ENCODE data around the gene LRRC15. TPM values are rescaled to one million over a fixed set of nuclear protein-coding genes. Genes with fewer than 3 reads are reported as not detected.
A peak's percentile ranks its signal among the peaks of the same experiment; 100 is the strongest.

The LRRC15 gene
- total and polyA plus RNA-seq, 3 experiments from 2014 or later, result not detected

DNA sequence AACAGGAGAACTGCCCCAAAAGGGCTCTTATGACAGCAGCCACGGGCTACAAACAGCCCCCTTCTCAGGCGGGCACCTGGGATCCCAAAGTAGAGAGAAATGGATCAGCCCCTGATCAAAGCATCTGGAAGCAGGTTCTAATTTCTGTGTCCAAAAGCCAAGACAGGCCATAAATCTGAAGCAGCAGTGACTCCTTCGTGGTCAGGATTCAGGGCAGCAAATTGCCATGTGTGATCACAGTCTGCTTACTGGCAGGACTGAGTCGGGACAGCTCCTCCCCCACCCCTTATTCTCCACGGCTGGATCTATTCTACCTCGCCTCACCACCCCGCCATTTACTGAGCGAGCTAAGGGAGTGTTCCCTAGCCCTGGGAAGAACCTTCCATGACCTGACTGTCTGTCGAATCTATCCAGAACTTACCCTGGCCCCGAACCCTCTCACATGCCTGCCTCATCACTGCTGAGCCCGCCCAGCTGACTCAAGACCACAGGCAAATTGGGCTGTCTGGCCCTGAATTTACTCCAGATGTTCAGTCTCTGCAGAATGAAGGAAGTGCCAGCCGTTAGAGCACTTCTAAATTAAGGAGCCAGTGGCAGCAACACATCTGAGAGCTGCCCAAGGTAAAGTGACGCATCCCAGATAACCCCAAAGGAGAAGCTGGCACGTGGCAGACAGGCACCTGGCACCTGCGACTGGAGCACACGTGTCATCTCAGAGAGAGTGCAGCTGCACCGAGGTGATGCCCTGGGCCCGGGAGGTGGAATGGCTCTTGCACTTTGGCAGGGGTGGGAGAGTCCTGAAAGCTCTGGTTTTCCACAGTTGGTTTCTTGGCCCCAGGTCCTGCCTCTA is 1.3 kb downstream of the LRRC15 start:
- Histone ChIP-seq H3K9me3 (ENCODE audit: low read length) (no peaks in the 10 kb centered on the region), H3K27me3 (ENCODE audit: insufficient read depth, low read length, poor library complexity, severe bottlenecking) (peaks cover 5% of the 10 kb centered on the region), H3K4me3 (ENCODE audit: low read length) (no peak overlapping the region), H3K4me1 (ENCODE audit: insufficient read depth, low read length) (no peaks in the 10 kb centered on the region), H3K36me3 (ENCODE audit: insufficient read depth, low read length) (no peaks in the 10 kb centered on the region), H3K27ac (ENCODE audit: low read depth, low read length) (no peak overlapping the region)
- ChIA-PET CTCF (interaction anchor here (1.7 kb wide), 1 partner anchor 35 kb away, joined by 5 read pairs; no protein-coding TSS in a partner anchor), POLR2A (no interaction called here)
- H3K36me3 Mint-ChIP-seq, result no peaks in the 10 kb centered on the region
- H3K9me3 Mint-ChIP-seq, result no peaks in the 10 kb centered on the region
- H3K4me1 Mint-ChIP-seq, result no peaks in the 10 kb centered on the region
- peaks cover 19 to 51% of the 10 kb centered on the region in 2 donors for H3K27me3 Mint-ChIP-seq
- DNase-seq, result peak in 1 of 5 donors; percentile 25
- H3K27ac Mint-ChIP-seq, result no peak overlapping the region
- H3K4me3 Mint-ChIP-seq, result no peak overlapping the region

DNA sequence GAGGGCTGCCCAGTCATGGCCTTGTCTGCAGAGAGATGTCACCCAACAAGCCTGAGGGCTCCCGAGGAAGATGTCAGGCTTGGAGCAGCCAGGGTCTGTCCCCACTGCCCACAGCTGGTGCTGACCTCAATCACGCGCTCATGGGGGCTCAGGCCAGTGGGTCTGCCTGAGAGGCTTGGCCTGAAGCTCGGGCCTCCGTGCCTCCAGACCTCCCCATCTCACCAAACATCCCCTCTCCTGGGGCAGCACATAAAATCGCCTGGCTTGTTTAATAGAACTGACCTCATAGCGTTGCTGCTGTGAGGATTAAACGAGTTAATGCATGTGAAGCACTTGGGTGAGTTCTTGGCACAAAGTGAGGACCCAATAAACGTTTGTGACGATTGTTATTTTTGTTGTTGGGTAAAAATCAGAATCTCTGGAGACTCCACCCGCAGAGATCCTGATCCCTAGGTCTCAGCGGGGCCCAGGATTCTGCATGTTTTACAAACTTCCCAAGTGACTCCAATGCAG is 3.5 kb downstream of the LRRC15 start:
- Histone ChIP-seq H3K4me1 (ENCODE audit: insufficient read depth, low read length) (no peaks in the 10 kb centered on the region), H3K9me3 (ENCODE audit: low read length) (no peaks in the 10 kb centered on the region), H3K36me3 (ENCODE audit: insufficient read depth, low read length) (no peaks in the 10 kb centered on the region), H3K27me3 (ENCODE audit: insufficient read depth, low read length, poor library complexity, severe bottlenecking) (peaks cover 5% of the 10 kb centered on the region), H3K27ac (ENCODE audit: low read depth, low read length) (no peak overlapping the region), H3K4me3 (ENCODE audit: low read length) (no peak overlapping the region)
- Mint-ChIP-seq H3K9me3 (no peaks in the 10 kb centered on the region), H3K4me3 (no peak overlapping the region), H3K27me3 (peaks cover 21 to 49% of the 10 kb centered on the region in 2 donors), H3K36me3 (no peaks in the 10 kb centered on the region), H3K27ac (no peak overlapping the region), H3K4me1 (no peaks in the 10 kb centered on the region)
- POLR2A ChIA-PET, result no interaction called here
- CTCF ChIA-PET, result no interaction called here
- DNase-seq, result no peak

DNA sequence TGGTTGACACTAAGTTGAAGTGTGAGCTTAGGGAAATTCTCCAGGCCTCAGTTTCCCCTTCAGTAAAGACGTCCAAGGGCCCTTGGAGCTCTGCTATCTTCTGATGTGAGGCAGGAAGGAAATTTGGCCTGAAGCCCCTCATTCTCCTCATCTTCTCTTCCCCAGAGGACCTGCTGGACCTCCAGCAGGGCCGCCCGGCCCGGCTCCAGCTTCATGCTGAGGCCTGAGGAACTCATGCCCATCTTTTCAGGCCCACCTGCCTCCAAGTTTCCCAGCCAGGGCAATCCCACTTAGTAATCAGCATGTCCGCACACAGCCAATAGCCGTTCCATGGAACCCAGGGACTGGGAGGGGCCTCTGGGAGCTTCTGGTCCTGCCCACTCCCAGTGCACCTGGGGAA is 4.0 kb downstream of the LRRC15 start:
- Mint-ChIP-seq H3K27ac (no peak overlapping the region), H3K9me3 (no peaks in the 10 kb centered on the region), H3K27me3 (peaks cover 17 to 45% of the 10 kb centered on the region in 2 donors), H3K4me1 (no peaks in the 10 kb centered on the region), H3K4me3 (no peak overlapping the region), H3K36me3 (no peaks in the 10 kb centered on the region)
- POLR2A ChIA-PET, result no interaction called here
- H3K9me3 ChIP-seq (ENCODE audit: low read length), result no peaks in the 10 kb centered on the region
- peaks cover 5% of the 10 kb centered on the region for H3K27me3 ChIP-seq (ENCODE audit: insufficient read depth, low read length, poor library complexity, severe bottlenecking)
- H3K36me3 ChIP-seq (ENCODE audit: insufficient read depth, low read length), result no peaks in the 10 kb centered on the region
- DNase-seq, result no peak
- CTCF ChIA-PET, result no interaction called here
- H3K27ac ChIP-seq (ENCODE audit: low read depth, low read length), result no peak overlapping the region
- no peaks in the 10 kb centered on the region for H3K4me1 ChIP-seq (ENCODE audit: insufficient read depth, low read length)
- H3K4me3 ChIP-seq (ENCODE audit: low read length), result no peak overlapping the region

DNA sequence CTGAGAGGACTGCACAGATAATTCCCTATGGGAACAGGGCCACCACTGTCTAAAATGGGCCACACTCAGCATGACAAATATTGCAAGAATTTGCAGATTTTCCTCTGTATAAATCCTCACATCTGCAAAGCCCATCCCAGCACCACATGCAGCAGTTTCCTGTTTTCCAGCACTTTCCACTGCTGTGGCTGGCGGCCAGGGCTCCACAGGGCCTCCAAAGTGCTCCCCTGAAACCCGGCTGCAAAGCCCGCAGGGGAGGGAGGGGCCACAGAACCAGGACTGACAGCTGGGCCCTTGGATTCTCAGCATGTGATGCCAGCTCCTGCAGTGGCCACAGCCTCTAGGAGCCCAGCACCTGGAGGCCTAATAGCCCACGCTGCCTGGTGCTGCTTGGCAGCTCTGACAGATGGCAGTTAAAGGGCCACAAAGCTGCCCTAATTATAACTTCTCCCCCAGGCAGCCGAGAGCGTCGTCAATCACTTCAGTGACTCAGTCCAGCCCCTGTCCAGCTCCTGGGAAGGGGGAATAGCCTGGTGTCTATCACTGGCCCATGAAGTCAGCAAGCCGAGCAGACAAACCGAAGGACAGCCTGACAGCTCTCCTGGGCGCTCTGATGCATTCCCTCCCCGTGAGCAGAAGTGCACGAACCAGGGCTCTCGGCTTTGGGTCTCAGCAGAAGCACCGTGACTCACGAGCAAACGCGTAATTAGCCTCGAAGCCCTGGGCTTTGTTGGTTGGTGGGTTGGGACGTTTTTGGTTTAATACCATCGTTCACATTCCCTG is 4.7 kb downstream of the LRRC15 start:
- no peak overlapping the region for H3K4me3 Mint-ChIP-seq
- no peak for DNase-seq
- ChIA-PET CTCF (no interaction called here), POLR2A (no interaction called here)
- Histone ChIP-seq H3K4me1 (ENCODE audit: insufficient read depth, low read length) (no peaks in the 10 kb centered on the region), H3K36me3 (ENCODE audit: insufficient read depth, low read length) (no peaks in the 10 kb centered on the region), H3K27ac (ENCODE audit: low read depth, low read length) (no peak overlapping the region), H3K4me3 (ENCODE audit: low read length) (no peak overlapping the region), H3K27me3 (ENCODE audit: insufficient read depth, low read length, poor library complexity, severe bottlenecking) (peaks cover 5% of the 10 kb centered on the region), H3K9me3 (ENCODE audit: low read length) (no peaks in the 10 kb centered on the region)
- no peaks in the 10 kb centered on the region for H3K36me3 Mint-ChIP-seq
- no peak overlapping the region for H3K27ac Mint-ChIP-seq
- H3K9me3 Mint-ChIP-seq, result no peaks in the 10 kb centered on the region
- H3K27me3 Mint-ChIP-seq, result peaks cover 13 to 46% of the 10 kb centered on the region in 2 donors
- H3K4me1 Mint-ChIP-seq, result no peaks in the 10 kb centered on the region

DNA sequence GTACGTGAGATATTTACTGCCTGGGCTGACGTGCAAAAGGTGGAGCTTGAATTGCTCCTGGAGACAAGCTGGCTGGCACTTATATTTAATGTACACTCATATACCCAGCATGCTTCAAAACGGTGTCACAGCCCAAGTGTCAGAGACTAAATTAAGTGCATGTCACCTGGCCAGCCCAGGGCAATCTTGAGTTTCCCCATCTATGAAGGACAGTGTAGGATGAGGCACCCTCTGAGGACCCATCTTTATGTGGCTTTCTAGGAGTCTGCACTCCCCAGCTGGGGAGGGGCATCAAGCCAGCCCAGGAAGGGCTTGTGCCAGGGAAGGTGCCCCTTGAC is 5.3 kb downstream of the LRRC15 start:
- Mint-ChIP-seq H3K27me3 (peaks cover 13 to 47% of the 10 kb centered on the region in 2 donors), H3K9me3 (no peaks in the 10 kb centered on the region), H3K4me1 (no peaks in the 10 kb centered on the region), H3K27ac (no peak overlapping the region), H3K36me3 (no peaks in the 10 kb centered on the region), H3K4me3 (no peak overlapping the region)
- Histone ChIP-seq H3K4me1 (ENCODE audit: insufficient read depth, low read length) (no peaks in the 10 kb centered on the region), H3K9me3 (ENCODE audit: low read length) (no peaks in the 10 kb centered on the region), H3K27ac (ENCODE audit: low read depth, low read length) (no peak overlapping the region), H3K4me3 (ENCODE audit: low read length) (no peak overlapping the region), H3K36me3 (ENCODE audit: insufficient read depth, low read length) (no peaks in the 10 kb centered on the region), H3K27me3 (ENCODE audit: insufficient read depth, low read length, poor library complexity, severe bottlenecking) (peaks cover 5% of the 10 kb centered on the region)
- DNase-seq, result no peak
- ChIA-PET CTCF (interaction anchor here (0.5 kb wide), 1 partner anchor 333 kb away, joined by 3 read pairs; no protein-coding TSS in a partner anchor), POLR2A (no interaction called here)

DNA sequence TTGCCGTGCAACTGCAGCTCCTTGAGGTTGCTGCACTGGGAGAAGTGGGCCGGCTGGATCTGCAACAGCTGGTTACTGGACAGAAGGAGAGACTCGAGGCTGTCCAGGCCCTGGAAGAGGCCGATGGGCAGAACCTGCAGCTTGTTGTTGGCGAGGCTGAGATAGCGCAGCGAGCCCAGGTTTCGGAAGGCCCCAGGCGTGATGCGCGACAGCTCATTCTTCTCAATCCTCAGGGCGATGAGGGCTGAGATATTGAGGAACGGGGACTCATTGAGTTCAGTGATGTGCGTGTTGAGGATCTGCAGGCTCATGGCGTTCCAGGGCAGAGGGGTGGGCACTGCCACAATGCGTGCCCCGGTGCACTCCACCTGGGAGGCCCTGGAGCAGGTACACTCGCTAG is 9.0 kb downstream of the LRRC15 start:
- ChIA-PET CTCF (interaction anchor here (2.2 kb wide), 1 partner anchor 16 kb away, joined by 8 read pairs; no protein-coding TSS in a partner anchor), POLR2A (no interaction called here)

DNA sequence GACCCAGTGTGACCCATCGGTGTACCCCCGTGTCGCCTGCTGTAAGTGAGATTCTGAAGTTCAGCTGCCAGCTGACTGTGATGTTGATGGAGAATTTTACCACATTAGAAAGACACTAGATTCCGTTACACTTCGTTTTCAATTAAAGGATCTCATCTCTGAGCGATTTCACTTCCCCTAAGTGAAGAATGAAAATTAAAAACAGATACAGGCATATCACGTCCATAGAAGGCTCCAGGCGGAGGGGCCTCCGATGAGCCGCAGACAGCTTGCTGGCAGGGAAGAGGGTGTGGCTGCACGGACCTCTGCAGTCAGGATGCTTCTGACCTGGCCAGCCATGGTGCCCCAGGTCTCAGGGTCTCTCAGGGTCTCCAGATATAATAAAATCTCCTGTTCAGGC is 11.9 kb downstream of the LRRC15 start:
- Histone ChIP-seq H3K27me3 (ENCODE audit: insufficient read depth, low read length, poor library complexity, severe bottlenecking) (no peaks in the 10 kb centered on the region), H3K36me3 (ENCODE audit: insufficient read depth, low read length) (no peaks in the 10 kb centered on the region), H3K4me1 (ENCODE audit: insufficient read depth, low read length) (no peaks in the 10 kb centered on the region), H3K27ac (ENCODE audit: low read depth, low read length) (no peak overlapping the region), H3K9me3 (ENCODE audit: low read length) (no peaks in the 10 kb centered on the region), H3K4me3 (ENCODE audit: low read length) (no peak overlapping the region)
- POLR2A ChIA-PET, result no interaction called here
- CTCF ChIA-PET, result interaction anchor here (1.1 to 1.7 kb wide), 2 partner anchors 11 to 24 kb away, joined by 3 read pairs; no protein-coding TSS in a partner anchor
- H3K9me3 Mint-ChIP-seq, result no peaks in the 10 kb centered on the region
- H3K36me3 Mint-ChIP-seq, result no peaks in the 10 kb centered on the region
- H3K27me3 Mint-ChIP-seq, result peaks cover 12 to 30% of the 10 kb centered on the region in 2 donors
- no peak overlapping the region for H3K4me3 Mint-ChIP-seq
- H3K27ac Mint-ChIP-seq, result peak overlapping the region in 1 of 8 donors; percentile 14
- no peaks in the 10 kb centered on the region for H3K4me1 Mint-ChIP-seq
- no peak for DNase-seq

More for the DNA sequence above, 9.0 kb downstream of the LRRC15 start:
- Histone ChIP-seq H3K36me3 (ENCODE audit: insufficient read depth, low read length) (no peaks in the 10 kb centered on the region), H3K4me3 (ENCODE audit: low read length) (no peak overlapping the region), H3K4me1 (ENCODE audit: insufficient read depth, low read length) (no peaks in the 10 kb centered on the region), H3K9me3 (ENCODE audit: low read length) (no peaks in the 10 kb centered on the region), H3K27me3 (ENCODE audit: insufficient read depth, low read length, poor library complexity, severe bottlenecking) (no peaks in the 10 kb centered on the region), H3K27ac (ENCODE audit: low read depth, low read length) (no peak overlapping the region)
- no peak for DNase-seq
- Mint-ChIP-seq H3K36me3 (no peaks in the 10 kb centered on the region), H3K27ac (no peak overlapping the region), H3K4me3 (no peak overlapping the region), H3K9me3 (no peaks in the 10 kb centered on the region), H3K27me3 (peaks cover 19 to 42% of the 10 kb centered on the region in 2 donors), H3K4me1 (no peaks in the 10 kb centered on the region)

DNA sequence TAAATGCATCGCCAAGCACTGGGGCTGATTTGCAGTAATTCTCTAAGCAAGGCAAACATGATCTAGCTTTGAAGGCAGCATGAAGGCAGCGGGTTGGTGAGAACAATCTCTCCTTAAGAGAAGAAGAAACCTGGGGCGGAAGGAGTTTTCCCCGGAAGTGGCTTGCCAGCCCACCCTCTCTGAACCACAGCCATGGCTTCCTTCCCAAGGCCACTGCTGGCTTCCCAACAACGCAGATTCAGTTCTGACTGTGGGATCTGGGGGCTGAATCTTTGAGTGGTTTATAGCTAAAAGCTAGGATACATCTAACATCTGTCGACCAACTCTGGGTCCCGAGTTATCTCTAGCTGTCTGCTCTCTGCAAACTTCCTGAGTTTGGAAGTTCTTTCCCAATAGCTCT is 14.2 kb downstream of the LRRC15 start:
- Mint-ChIP-seq H3K27ac (no peak overlapping the region), H3K4me1 (no peaks in the 10 kb centered on the region), H3K9me3 (no peaks in the 10 kb centered on the region), H3K4me3 (no peak overlapping the region), H3K36me3 (no peaks in the 10 kb centered on the region), H3K27me3 (peaks cover 12 to 25% of the 10 kb centered on the region in 2 donors)
- H3K27me3 ChIP-seq (ENCODE audit: insufficient read depth, low read length, poor library complexity, severe bottlenecking), result no peaks in the 10 kb centered on the region
- no peak overlapping the region for H3K27ac ChIP-seq (ENCODE audit: low read depth, low read length)
- no peaks in the 10 kb centered on the region for H3K36me3 ChIP-seq (ENCODE audit: insufficient read depth, low read length)
- no peak overlapping the region for H3K4me3 ChIP-seq (ENCODE audit: low read length)
- CTCF ChIA-PET, result interaction anchor here (1.0 to 1.2 kb wide), 2 partner anchors 12 to 22 kb away, joined by 3 read pairs; no protein-coding TSS in a partner anchor
- POLR2A ChIA-PET, result no interaction called here
- H3K9me3 ChIP-seq (ENCODE audit: low read length), result no peaks in the 10 kb centered on the region
- no peak for DNase-seq
- no peaks in the 10 kb centered on the region for H3K4me1 ChIP-seq (ENCODE audit: insufficient read depth, low read length)
